ENCODE results near the gene TMEM178A. TPM values are rescaled to one million over a fixed set of nuclear protein-coding genes. Genes with fewer than 3 reads are reported as not detected.

The TMEM178A gene
- polyA plus RNA-seq, 2 of the 4 experiments (the other 2 are of a cell fraction) = 0.13 to 0.87 TPM

DNA sequence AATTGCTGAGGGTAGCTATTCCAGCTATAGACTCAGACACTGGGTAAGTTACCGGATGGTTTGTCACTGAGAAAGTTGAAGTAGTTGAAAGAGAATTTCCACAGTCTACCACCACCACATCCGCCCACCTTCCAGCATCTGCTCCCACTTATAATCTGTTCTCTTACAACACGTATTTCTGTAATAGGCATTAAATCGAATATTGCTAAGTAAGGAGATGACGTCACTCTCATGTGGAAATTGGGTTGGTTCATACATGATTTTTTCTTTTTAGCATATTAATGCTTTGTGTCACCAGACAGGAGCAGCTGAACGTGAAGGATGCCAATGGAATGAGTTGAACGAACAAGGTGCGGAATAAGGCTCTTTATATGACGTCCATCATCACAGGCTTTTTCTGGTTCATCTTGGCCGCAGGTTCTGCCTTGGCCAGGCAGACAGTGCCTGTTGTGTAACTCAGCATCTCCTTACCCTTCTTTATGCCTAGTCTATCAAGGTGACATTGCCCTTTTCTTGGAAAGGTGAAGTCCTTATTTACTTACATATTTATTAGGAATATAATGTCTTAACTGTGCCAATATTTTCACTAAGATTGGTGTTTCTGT lies 67.5 kb downstream of the TMEM178A start:
- CTCF ChIA-PET = interaction anchor here (1.2 to 2.6 kb wide), 3 partner anchors 9 to 36 kb away, joined by 3 to 7 read pairs (median 5); no protein-coding TSS in a partner anchor
- H3K4me2 ChIP-seq = no peak overlapping the region
- FAIRE-seq = no peak
- no peaks in the 10 kb centered on the region for H3K4me1 ChIP-seq
- no peaks in the 10 kb centered on the region for H3K9me3 ChIP-seq
- TF ChIP-seq CBX2 (IDR thresholded peaks at IDR 0.05; ENCODE audit: borderline replicate concordance, low read depth) (no peak), EHF (CRISPR knock-in tag; IDR thresholded peaks at IDR 0.05) (no peak), JUNB (IDR thresholded peaks at IDR 0.05) (no peak), BHLHE40 (IDR thresholded peaks at IDR 0.05; ENCODE audit: low read depth, low read length) (no peak), CBX8 (IDR thresholded peaks at IDR 0.05) (no peak), FOSB (CRISPR knock-in tag; IDR thresholded peaks at IDR 0.05) (no peak), ZNF302 (CRISPR knock-in tag; IDR thresholded peaks at IDR 0.05) (no peak), GATA3 (IDR thresholded peaks at IDR 0.05; ENCODE audit: borderline replicate concordance) (no peak), MYC (IDR thresholded peaks at IDR 0.05; ENCODE audit: borderline replicate concordance, low read length) (no peak), HOXA7 (CRISPR knock-in tag; IDR thresholded peaks at IDR 0.05) (no peak), HEYL (CRISPR knock-in tag; IDR thresholded peaks at IDR 0.05) (no peak)
- TF ChIP-seq, protein P1, sequence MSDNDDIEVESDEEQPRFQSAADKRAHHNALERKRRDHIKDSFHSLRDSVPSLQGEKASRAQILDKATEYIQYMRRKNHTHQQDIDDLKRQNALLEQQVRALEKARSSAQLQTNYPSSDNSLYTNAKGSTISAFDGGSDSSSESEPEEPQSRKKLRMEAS (IDR thresholded peaks at IDR 0.05) = no peak
- TF ChIP-seq, protein P2, sequence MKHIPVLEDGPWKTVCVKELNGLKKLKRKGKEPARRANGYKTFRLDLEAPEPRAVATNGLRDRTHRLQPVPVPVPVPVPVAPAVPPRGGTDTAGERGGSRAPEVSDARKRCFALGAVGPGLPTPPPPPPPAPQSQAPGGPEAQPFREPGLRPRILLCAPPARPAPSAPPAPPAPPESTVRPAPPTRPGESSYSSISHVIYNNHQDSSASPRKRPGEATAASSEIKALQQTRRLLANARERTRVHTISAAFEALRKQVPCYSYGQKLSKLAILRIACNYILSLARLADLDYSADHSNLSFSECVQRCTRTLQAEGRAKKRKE (CRISPR knock-in tag; IDR thresholded peaks at IDR 0.05; ENCODE audit: low read depth) = no peak
- TF ChIP-seq, protein P3, sequence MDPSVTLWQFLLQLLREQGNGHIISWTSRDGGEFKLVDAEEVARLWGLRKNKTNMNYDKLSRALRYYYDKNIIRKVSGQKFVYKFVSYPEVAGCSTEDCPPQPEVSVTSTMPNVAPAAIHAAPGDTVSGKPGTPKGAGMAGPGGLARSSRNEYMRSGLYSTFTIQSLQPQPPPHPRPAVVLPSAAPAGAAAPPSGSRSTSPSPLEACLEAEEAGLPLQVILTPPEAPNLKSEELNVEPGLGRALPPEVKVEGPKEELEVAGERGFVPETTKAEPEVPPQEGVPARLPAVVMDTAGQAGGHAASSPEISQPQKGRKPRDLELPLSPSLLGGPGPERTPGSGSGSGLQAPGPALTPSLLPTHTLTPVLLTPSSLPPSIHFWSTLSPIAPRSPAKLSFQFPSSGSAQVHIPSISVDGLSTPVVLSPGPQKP (IDR thresholded peaks at IDR 0.05; ENCODE audit: low read depth, low read length) = no peak
- POLR2A ChIA-PET = no interaction called here
- ATAC-seq = no peak
- no peak overlapping the region for H3K4me3 ChIP-seq
- no peak overlapping the region for H3K27ac ChIP-seq
- no peak for DNase-seq (ENCODE audit: low read depth in 1 of 2, low spot score in 1 of 2)
- WGBS (ENCODE audit: missing lambda C conversion rate) = 94% methylated on average over 10 of the region's 10 CpGs

DNA sequence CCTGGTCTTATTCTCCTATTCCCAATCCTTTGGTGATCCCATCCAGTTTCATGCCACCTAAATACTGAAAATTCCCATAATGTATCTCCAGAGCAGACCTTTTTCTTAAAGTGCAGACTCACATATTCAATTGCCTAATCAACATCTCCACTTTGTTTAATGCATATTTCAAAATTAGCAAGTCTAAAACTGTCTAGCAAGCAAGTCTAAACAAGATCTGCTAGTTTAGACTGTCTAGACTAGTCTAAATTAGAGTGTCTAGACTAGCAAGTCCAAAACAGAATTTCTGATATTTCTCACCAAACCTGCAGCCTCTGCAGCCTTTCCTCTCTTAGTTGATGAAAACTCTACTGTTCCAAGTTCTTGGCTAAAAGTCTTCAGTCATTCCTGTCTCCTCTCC lies 68.7 kb downstream of the TMEM178A start:
- DNase-seq (ENCODE audit: low read depth in 1 of 2, low spot score in 1 of 2) = no peak
- CTCF ChIA-PET = interaction anchor here (0.6 to 2.6 kb wide), 2 partner anchors 8 to 672 kb away, joined by 3 to 7 read pairs; no protein-coding TSS in a partner anchor
- POLR2A ChIA-PET = no interaction called here
- Histone ChIP-seq H3K4me2 (no peak overlapping the region), H3K9me3 (no peaks in the 10 kb centered on the region), H3K27ac (no peak overlapping the region), H3K4me1 (no peaks in the 10 kb centered on the region), H3K4me3 (no peak overlapping the region)
- no peak for ATAC-seq
- FAIRE-seq = no peak
- TF ChIP-seq HOXB5 (CRISPR knock-in tag; IDR thresholded peaks at IDR 0.05) = no peak

DNA sequence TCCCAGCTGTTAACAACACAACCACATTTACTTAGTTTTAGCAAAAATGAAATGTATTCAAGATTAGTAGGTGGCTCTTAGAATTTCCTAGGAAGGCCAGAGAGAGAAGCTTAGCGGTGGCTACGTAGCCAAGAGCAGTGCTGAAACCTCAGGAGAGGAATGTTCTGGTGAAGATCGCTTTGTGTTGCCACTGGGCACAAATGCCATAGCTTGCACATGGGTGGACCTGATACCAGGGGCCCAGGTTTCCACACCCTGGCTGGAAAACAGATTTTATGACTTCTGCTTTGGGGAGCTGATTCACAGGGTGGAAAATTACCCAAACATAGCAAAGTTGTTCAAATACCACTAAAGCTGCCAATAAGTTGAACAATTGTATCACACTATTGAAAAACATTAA lies 69.9 kb downstream of the TMEM178A start:
- Histone ChIP-seq H3K4me1 (no peaks in the 10 kb centered on the region), H3K9me3 (no peaks in the 10 kb centered on the region), H3K4me2 (no peak overlapping the region), H3K27ac (no peak overlapping the region), H3K4me3 (no peak overlapping the region)
- ATAC-seq (no peak), DNase-seq (ENCODE audit: low read depth in 1 of 2, low spot score in 1 of 2) (no peak), FAIRE-seq (no peak)
- ChIA-PET CTCF (interaction anchor here (0.6 to 1.2 kb wide), 2 partner anchors 9 to 445 kb away, joined by 3 read pairs; no protein-coding TSS in a partner anchor), POLR2A (no interaction called here)
- 98% methylated on average over 3 of the region's 3 CpGs for WGBS (ENCODE audit: missing lambda C conversion rate)
- no peak for TF ChIP-seq NPAS2 (CRISPR knock-in tag; IDR thresholded peaks at IDR 0.05; ENCODE audit: borderline replicate concordance)
- TF ChIP-seq SREBF2 (IDR thresholded peaks at IDR 0.05) = no peak
- no peak for TF ChIP-seq JUNB (IDR thresholded peaks at IDR 0.05)
- TF ChIP-seq CEBPB (IDR thresholded peaks at IDR 0.05) = no peak
- no peak for TF ChIP-seq REST (IDR thresholded peaks at IDR 0.05)
- TF ChIP-seq GATA3 (IDR thresholded peaks at IDR 0.05; ENCODE audit: borderline replicate concordance) = no peak
- TF ChIP-seq, protein P3 (IDR thresholded peaks at IDR 0.05; ENCODE audit: low read depth, low read length) = no peak
- TF ChIP-seq CHD4 (IDR thresholded peaks at IDR 0.05; ENCODE audit: borderline replicate concordance) = no peak
- TF ChIP-seq JUN (IDR thresholded peaks at IDR 0.05) = no peak
- no peak for TF ChIP-seq PHF8 (IDR thresholded peaks at IDR 0.05; ENCODE audit: borderline replicate concordance, low read depth)
- TF ChIP-seq CBX8 (IDR thresholded peaks at IDR 0.05) = no peak
- TF ChIP-seq HEYL (CRISPR knock-in tag; IDR thresholded peaks at IDR 0.05) = no peak
- TF ChIP-seq TFCP2L1 (CRISPR knock-in tag; IDR thresholded peaks at IDR 0.05) = no peak
- no peak for TF ChIP-seq SMC3 (IDR thresholded peaks at IDR 0.05)
- TF ChIP-seq FOSB (CRISPR knock-in tag; IDR thresholded peaks at IDR 0.05) = no peak
- TF ChIP-seq RCOR1 (IDR thresholded peaks at IDR 0.05; ENCODE audit: low read depth, low read length) = no peak
- no peak for TF ChIP-seq RFX5 (IDR thresholded peaks at IDR 0.05)
